ENCODE data around the gene NHS.

NHS gene

DNA sequence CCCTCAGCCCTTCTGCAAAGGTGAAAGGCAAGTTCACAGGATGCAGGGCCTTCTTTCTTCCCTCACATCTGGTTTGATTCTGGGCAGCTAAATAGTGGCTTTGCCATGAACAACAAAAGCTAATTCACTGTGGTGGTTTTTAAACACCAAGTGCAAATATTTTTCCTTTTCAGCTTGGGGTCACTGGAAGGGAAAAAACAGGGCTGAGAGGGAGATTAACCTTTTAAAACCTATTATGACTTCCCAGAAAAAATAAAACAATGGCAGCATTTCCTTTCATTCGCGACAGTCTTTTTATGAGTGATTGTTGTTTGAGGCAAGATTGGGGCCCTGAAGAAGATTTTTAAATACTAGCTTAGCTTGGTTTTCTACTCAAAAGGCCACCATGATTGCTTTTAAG lies 258.5 kb downstream of the NHS start:
- no peak for DNase-seq

DNA sequence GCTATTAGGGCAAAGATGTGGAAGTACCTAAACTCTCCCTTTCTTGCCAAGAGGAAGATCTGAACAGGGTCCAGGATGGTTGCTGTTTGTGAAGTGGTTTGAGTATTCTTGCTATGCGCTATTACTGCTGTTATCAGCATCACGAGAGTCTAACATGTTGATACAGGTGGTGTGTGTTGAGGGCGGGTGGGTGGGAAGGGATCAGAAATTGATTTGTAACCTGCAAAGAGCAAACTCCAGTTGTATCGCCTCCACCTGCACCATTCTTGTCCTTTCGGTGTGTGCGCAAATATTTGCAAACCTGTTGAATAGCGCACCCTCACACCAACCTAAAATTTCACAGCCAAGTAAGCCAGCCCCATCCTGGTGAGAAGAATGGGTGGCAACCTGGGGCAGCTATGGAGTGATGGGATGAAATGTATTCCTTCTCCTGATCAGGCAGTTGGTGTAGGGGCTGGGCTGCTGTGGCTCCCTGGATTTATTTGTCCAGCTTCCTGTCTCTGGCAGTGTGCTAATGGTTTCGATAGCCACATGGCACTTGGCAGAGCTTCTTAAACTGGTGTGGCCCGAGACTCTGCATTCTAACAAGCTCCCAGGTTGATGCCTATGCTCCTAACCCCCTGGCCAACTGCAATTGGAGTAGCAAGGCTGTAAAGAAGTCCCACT lies 259.7 kb downstream of the NHS start:
- no peak for DNase-seq

- no peak for DNase-seq
Observed at GRCh38 chrX:17635231-17635630, 260.2 kb downstream of the NHS start.

GRCh38 chrX:17637235-17637634 lies 262.2 kb downstream of the NHS start:
- no peak for DNase-seq

- no peak for DNase-seq
Observed at GRCh38 chrX:17638731-17639130, 263.7 kb downstream of the NHS start.

- DNase-seq = no peak
Observed at GRCh38 chrX:17642891-17643290, 267.9 kb downstream of the NHS start.

DNA sequence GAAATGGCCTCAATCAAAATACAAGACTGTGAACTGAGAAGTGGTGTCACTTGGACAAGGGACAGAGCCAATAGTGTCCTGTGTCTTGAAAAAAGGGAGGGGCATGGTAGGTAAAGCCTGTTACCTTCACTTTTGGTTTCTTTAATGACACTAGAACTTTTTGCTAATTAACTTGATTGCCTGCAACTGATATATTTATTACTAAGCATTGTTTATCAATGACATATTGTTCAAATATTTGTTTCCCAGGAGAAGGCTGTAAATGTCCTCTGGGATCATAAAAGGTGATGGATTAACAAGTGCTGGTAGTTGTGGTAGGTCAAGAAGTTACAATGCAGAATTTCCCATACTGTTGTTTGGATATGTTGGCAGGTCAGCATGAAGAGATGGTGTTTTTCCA lies 268.5 kb downstream of the NHS start:
- no peak for DNase-seq

- no peak for DNase-seq
Observed at GRCh38 chrX:17644001-17644400, 269.0 kb downstream of the NHS start.

GRCh38 chrX:17654116-17654515 lies 279.1 kb downstream of the NHS start:
- peak; percentile 31 for DNase-seq

DNA sequence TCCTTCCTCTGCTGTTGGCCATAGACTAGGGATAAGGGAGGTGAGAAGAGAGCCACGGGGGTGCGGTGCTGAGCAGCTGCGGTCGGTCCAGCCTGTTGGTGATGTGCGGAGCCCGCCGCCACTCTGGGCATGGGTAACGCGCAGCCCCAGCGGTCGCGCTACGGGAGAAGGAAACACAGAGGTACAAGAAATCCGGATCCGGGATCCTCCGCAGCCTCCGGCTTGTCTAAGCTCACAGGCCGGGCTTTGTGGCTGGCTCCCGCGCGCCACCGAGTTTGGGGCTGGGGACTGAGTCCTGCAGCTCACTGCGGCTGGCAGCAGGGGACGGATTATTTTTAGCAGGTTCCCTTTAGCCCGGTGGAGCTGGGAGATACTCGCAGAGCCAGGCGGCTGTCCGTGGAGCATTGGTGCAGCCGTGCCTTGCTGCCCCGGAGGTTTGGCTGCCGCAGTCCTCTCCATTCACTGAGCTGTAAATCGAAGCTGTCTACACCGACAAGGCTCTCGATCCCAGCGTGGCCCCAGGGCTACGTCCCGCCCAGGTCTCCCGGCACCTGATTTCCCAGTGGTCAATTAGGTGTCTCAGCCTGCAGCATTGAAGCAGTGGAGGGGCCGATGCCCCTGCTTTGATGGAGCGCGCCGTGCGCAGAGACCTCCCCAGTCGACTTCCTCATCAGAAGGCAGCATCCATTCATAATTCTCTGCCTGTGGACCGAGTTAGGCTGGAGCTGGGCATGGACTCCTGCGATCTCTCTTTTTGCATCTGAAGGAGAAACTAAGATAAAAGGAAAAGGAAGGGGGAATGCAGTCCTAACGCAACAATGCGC lies 280.4 kb downstream of the NHS start:
- DNase-seq = peak; percentile 10

DNA sequence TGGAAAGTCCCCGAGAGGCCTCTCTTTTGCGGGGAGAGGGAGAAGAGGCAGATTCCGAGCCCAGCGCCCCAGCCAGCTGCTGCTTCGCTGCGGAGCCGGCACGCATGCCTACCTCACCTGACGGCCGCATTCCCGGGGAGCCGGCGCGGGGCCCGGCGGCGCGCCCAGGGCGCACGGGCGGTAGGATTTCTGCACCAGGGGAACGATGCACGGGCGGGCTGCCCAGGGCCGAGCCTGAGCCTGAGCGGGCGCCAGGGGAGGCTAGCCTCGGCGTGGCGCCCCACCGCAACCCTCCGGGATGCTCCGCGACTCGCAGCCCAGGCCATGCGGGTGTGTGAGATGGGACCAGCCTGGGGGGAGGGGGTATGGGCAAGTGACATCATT lies 281.0 kb downstream of the NHS start:
- DNase-seq = no peak

GRCh38 chrX:17656556-17656955 lies 281.6 kb downstream of the NHS start:
- DNase-seq = no peak

DNA sequence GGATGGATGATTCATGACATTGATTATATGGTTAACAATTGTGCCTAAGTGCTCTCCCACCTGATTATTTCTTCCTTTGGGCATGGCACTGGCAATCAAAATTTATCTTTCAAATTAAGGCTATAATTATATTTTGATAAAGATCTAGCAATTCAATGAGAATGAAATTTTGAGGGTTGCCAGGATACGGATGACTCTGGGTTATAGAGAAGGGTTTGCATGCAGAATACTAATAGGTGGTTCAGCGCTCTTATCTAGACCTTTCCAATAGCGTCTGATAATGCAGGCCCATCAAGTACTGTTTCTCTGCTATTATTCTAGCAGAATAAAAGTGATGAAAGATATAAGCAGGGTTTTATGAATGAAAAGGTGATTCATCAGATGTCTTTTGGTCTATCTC lies 287.4 kb downstream of the NHS start:
- no peak for DNase-seq

GRCh38 chrX:17668929-17669328 lies 293.9 kb downstream of the NHS start:
- no peak for DNase-seq

DNA sequence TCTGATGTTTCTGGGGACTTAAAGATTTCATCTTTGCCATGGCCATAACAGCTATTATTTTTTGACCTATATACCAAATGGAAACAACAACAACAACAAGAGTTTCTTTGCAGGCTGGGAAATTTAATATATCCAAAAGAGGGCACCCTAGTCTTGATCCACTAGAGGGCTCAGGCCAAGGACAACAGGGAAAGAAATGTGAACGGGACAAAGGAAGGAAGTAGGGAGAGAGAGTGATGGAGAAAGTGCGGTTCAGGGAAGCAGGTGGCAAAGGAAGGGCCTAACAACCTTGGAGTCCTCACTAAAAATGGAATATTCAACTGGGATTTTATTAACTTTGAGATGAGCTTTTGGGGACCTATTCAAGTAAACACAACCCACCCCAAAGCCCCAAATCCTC lies 294.5 kb downstream of the NHS start:
- DNase-seq = no peak

- DNase-seq = no peak
Observed at GRCh38 chrX:17669891-17670290, 294.9 kb downstream of the NHS start.

DNA sequence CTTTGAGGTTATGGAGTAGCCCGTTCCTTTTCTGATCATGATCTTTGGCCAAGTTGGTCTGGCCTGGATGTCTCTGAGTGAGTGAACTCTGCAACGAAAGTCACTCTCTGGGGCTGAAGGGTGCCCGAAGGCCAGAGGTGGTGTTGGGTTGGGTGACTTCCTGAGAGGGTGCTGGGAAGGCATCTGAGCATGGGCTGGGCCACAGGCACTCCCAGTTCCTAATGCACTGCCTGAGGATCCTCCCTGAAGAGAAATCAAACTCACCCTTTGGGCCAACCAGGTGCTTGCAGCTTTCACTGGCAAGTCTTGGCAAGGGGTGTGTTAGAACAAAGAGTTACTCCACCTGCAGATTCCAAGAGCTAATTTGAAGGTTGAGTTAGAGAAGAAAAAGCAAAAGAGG lies 295.9 kb downstream of the NHS start:
- DNase-seq = no peak

GRCh38 chrX:17674601-17675000 lies 299.6 kb downstream of the NHS start:
- no peak for DNase-seq

DNA sequence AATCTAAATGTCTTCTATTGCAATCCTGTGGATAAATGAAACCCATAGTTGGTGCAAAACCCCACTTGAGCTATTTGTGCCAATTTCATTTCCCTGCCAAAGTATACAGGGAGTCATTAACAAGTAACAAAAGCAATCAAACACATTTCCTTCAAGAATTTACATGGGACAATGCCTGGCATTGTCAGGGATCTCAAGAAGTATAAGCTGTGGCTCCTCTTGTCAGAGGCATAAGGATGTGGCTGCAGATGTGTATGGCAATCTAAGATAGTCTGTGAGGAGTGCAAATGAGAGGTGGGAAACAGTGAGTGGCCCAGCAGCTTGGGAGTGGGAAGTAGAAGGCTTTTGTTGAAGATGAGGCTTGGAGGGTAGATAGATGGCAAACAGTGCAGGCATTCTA lies 304.3 kb downstream of the NHS start:
- no peak for DNase-seq

GRCh38 chrX:17679820-17680219 lies 304.8 kb downstream of the NHS start:
- DNase-seq = no peak

GRCh38 chrX:17680732-17681413 lies 305.9 kb downstream of the NHS start:
- DNase-seq = no peak

- no peak for DNase-seq
Observed at GRCh38 chrX:17682259-17682658, 307.3 kb downstream of the NHS start.

- DNase-seq = no peak
Observed at GRCh38 chrX:17685026-17685425, 310.0 kb downstream of the NHS start.

DNA sequence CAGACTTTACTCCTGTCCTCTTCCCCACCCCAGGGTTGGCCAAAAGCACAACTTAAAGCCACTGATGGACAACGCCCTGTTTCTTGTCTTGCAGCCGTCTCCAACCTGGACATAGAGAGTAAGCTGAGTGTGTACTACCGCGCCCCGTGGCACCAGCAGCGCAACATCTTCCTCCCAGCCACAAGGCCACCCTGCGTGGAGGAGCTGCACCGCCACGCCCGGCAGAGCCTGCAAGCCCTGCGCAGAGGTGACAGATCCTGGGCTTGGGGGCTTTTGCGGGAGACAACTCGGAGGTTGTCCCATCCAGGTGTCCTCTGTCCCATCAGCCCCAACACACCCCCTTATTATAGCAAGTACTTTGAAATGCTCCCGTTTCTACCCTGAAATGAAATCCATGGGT lies 312.6 kb downstream of the NHS start:
- DNase-seq = no peak

All from activated naive CD4-positive, alpha-beta T cell treated with anti-CD3 and anti-CD28 coated beads, Interleukin-2, amount 50 U/mL, for 16 hours (primary cell).